Prostate gland (tissue), 2 donors: ENCODE measurements around the gene AKAP13. TPM values are rescaled to one million over a fixed set of nuclear protein-coding genes. Genes with fewer than 3 reads are reported as not detected.

Experiments
- DNase-seq: peaks from one replicate; pipeline ENCODE4 v3.0.0-alpha.2; 2019; ENCODE audit warnings: low spot score
- H3K27ac ChIP-seq, 2 donors: fragments of 200-600 bp; sonication (generic); 2 replicates each; pipeline ENCODE4 v1.5.1; 2017 to 2019
- H3K27me3 ChIP-seq: fragments of 200-600 bp; sonication (generic); replicated peaks from 2 replicates; pipeline ENCODE4 v1.5.1; 2019; ENCODE audit not compliant: insufficient read depth
- H3K36me3 ChIP-seq, 2 donors: fragments of 200-600 bp; sonication (generic); 1 replicate in 1 of 2; 2 replicates in 1 of 2; pipeline versions ENCODE4 v1.5.1 to v1.8.1; 2017 to 2019
- H3K4me1 ChIP-seq: fragments of 200-600 bp; sonication (generic); replicated peaks from 2 replicates; pipeline ENCODE4 v1.5.1; 2019
- H3K4me3 ChIP-seq, 2 donors: fragments of 200-600 bp; sonication (generic); 2 replicates each; pipeline ENCODE4 v1.5.1; 2017 to 2019
- H3K9me3 ChIP-seq: fragments of 200-600 bp; sonication (generic); 2 replicates; pipeline ENCODE4 v1.5.1; 2017
- POLR2A ChIP-seq: fragments of 450-650 bp; IDR thresholded peaks from one replicate; pipeline ENCODE4 v1.6.1; 2016; ENCODE audit warnings: antibody characterized with exemption, mild to moderate bottlenecking
- POLR2AphosphoS5 ChIP-seq: sonication (generic); formaldehyde crosslinking; IDR thresholded peaks from one replicate; pipeline ENCODE4 v1.6.1; 2017; ENCODE audit warnings: antibody characterized with exemption
- WGBS: methylation state at CpG from one replicate; pipeline ENCODE4 v1.1.5; 2018; 5-methylcytosine and 5-hydroxymethylcytosine counted together
- intact Hi-C: fragments of 100-400 bp; cut with DNase I; formaldehyde crosslinking; loops from one replicate; pipeline ENCODE4 v1.14.2; 2022
- total RNA-seq, 2 donors: library from RNA; depleted of rRNA; stranded (reverse); fragments of >200 nt; gene quantifications; one replicate each; pipeline ENCODE4 v1.1.0, GENCODE V29; 2016
- TF ChIP-seq, protein P1 (sequence below), 4 experiments: fragments of 200-600 bp in 2 of 4; fragments of 450-650 bp in 2 of 4; sonication (generic) in 2 of 4; IDR thresholded peaks; 1 replicate in 3 of 4; 2 replicates in 1 of 4; pipeline ENCODE4 v1.5.1; 2016 to 2019; ENCODE audit warnings: antibody characterized with exemption in 4 of 4, mild to moderate bottlenecking in 2 of 4, moderate library complexity in 2 of 4

The AKAP13 gene
- total RNA-seq, 2 donors from 2014 or later = 102 to 195 TPM

GRCh38 chr15:85445361-85445760, 65.0 kb downstream of the AKAP13 start:
- Histone ChIP-seq H3K4me1 (peaks cover 3% of the 10 kb centered on the region), H3K27ac (no peak overlapping the region), H3K27me3 (no peaks in the 10 kb centered on the region), H3K9me3 (no peaks in the 10 kb centered on the region), H3K4me3 (no peak overlapping the region), H3K36me3 (no peaks in the 10 kb centered on the region)
- TF ChIP-seq, protein P1, sequence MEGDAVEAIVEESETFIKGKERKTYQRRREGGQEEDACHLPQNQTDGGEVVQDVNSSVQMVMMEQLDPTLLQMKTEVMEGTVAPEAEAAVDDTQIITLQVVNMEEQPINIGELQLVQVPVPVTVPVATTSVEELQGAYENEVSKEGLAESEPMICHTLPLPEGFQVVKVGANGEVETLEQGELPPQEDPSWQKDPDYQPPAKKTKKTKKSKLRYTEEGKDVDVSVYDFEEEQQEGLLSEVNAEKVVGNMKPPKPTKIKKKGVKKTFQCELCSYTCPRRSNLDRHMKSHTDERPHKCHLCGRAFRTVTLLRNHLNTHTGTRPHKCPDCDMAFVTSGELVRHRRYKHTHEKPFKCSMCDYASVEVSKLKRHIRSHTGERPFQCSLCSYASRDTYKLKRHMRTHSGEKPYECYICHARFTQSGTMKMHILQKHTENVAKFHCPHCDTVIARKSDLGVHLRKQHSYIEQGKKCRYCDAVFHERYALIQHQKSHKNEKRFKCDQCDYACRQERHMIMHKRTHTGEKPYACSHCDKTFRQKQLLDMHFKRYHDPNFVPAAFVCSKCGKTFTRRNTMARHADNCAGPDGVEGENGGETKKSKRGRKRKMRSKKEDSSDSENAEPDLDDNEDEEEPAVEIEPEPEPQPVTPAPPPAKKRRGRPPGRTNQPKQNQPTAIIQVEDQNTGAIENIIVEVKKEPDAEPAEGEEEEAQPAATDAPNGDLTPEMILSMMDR (IDR thresholded peaks at IDR 0.05) = no peak
- no peak for TF ChIP-seq POLR2AphosphoS5
- 84% methylated on average over 1 of the region's 1 CpG for WGBS
- intact Hi-C loops = no loop called here
- DNase-seq = no peak

GRCh38 chr15:85451099-85451700, 70.8 kb downstream of the AKAP13 start:
- TF ChIP-seq POLR2AphosphoS5 (no peak), POLR2A (no peak)
- TF ChIP-seq, protein P1 (IDR thresholded peaks at IDR 0.05) = no peak
- WGBS = 74% methylated on average over 3 of the region's 3 CpGs
- no peak overlapping the region for H3K4me3 ChIP-seq
- intact Hi-C loops = no loop called here
- H3K9me3 ChIP-seq = no peaks in the 10 kb centered on the region
- H3K4me1 ChIP-seq = no peaks in the 10 kb centered on the region
- no peak overlapping the region for H3K27ac ChIP-seq
- no peak for DNase-seq
- H3K27me3 ChIP-seq = no peaks in the 10 kb centered on the region
- no peaks in the 10 kb centered on the region for H3K36me3 ChIP-seq

- H3K27ac ChIP-seq = no peak overlapping the region
- TF ChIP-seq, protein P1 (IDR thresholded peaks at IDR 0.05) = no peak
- H3K4me1 ChIP-seq = no peaks in the 10 kb centered on the region
- no peak for DNase-seq
- intact Hi-C loops = no loop called here
- H3K27me3 ChIP-seq = no peaks in the 10 kb centered on the region
- H3K4me3 ChIP-seq = no peak overlapping the region
- H3K36me3 ChIP-seq = no peaks in the 10 kb centered on the region
- WGBS = 100% methylated on average over 1 of the region's 1 CpG
- H3K9me3 ChIP-seq = no peaks in the 10 kb centered on the region
These were observed 72.0 kb downstream of the AKAP13 start for GRCh38 chr15:85452436-85452835.

- Histone ChIP-seq H3K4me1 (no peaks in the 10 kb centered on the region), H3K9me3 (no peaks in the 10 kb centered on the region), H3K36me3 (no peaks in the 10 kb centered on the region), H3K4me3 (no peak overlapping the region), H3K27me3 (no peaks in the 10 kb centered on the region), H3K27ac (no peak overlapping the region)
- no peak for DNase-seq
- WGBS = 89% methylated on average over 5 of the region's 5 CpGs
- no peak for TF ChIP-seq POLR2A
- TF ChIP-seq, protein P1 (IDR thresholded peaks at IDR 0.05) = no peak
- TF ChIP-seq POLR2AphosphoS5 = no peak
- intact Hi-C loops = no loop called here
These were observed 72.9 kb downstream of the AKAP13 start for GRCh38 chr15:85453144-85453872.

DNA sequence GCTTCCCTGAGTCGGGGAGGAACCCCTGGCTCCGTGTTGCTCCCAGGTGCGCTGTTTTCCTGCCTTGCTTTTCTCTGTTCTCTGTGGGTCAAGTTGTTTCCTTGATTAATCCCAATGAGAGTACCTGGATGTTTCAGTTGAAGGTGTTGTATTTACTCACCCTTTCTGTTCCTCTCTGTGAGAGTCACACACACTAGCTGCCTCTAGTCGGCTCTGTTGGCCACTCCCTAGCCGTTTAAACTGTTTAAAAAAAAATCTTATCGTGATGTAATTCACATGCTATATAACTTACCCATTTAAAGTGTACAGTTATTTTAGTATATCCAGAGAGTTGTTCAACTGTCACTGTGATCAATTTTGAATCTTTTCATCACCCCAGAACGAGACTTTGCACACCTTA, 74.0 kb downstream of the AKAP13 start:
- TF ChIP-seq POLR2A (no peak), POLR2AphosphoS5 (no peak)
- TF ChIP-seq, protein P1 (IDR thresholded peaks at IDR 0.05) = no peak
- Histone ChIP-seq H3K36me3 (no peaks in the 10 kb centered on the region), H3K27ac (no peak overlapping the region), H3K9me3 (no peaks in the 10 kb centered on the region), H3K27me3 (no peaks in the 10 kb centered on the region), H3K4me1 (no peaks in the 10 kb centered on the region), H3K4me3 (no peak overlapping the region)
- intact Hi-C loops = no loop called here
- WGBS = 77% methylated on average over 7 of the region's 7 CpGs
- DNase-seq = no peak
